IPS DF 19.7 (cell line): ENCODE results near the gene RMDN2.
"Not testable (repeated sequence)": the region's sequence is repeated elsewhere in the genome, so short reads cannot be mapped to it uniquely, and the experiment has no call there.

Experiments used
- DNase-seq: peaks from one replicate; pipeline ENCODE4 v3.0.0-alpha.2; 2013; ENCODE audit warnings: low read depth, low spot score

Gene RMDN2

GRCh38 chr2:37932873-37933272, 7.8 kb downstream of the RMDN2 start:
- DNase-seq = not testable (repeated sequence)

GRCh38 chr2:37934591-37935513, 9.8 kb downstream of the RMDN2 start:
- DNase-seq = no peak

GRCh38 chr2:37937568-37937967, 12.5 kb downstream of the RMDN2 start:
- DNase-seq = not testable (repeated sequence)

GRCh38 chr2:37941267-37941666, 16.2 kb downstream of the RMDN2 start:
- not testable (repeated sequence) for DNase-seq

- DNase-seq = no peak
Observed at GRCh38 chr2:37944268-37944667, 19.2 kb downstream of the RMDN2 start.

- no peak for DNase-seq
Observed at GRCh38 chr2:37947306-37947705, 22.2 kb downstream of the RMDN2 start.

GRCh38 chr2:37962018-37962739, 37.1 kb downstream of the RMDN2 start:
- not testable (repeated sequence) for DNase-seq

GRCh38 chr2:37962740-37963121, 37.6 kb downstream of the RMDN2 start:
- DNase-seq = not testable (repeated sequence)

- not testable (repeated sequence) for DNase-seq
Observed at GRCh38 chr2:37963901-37964300, 38.8 kb downstream of the RMDN2 start.

- DNase-seq = no peak
Observed at GRCh38 chr2:37966326-37966725, 41.2 kb downstream of the RMDN2 start.

- no peak for DNase-seq
Observed at GRCh38 chr2:37969731-37970130, 44.6 kb downstream of the RMDN2 start.

GRCh38 chr2:37971971-37972370, 46.9 kb downstream of the RMDN2 start:
- DNase-seq = no peak

GRCh38 chr2:37973615-37974353, 48.7 kb downstream of the RMDN2 start:
- DNase-seq = no peak

- DNase-seq = no peak
Observed at GRCh38 chr2:37975808-37976207, 50.7 kb downstream of the RMDN2 start.

GRCh38 chr2:37976411-37976810, 51.3 kb downstream of the RMDN2 start:
- DNase-seq = no peak

GRCh38 chr2:37982147-37982582, 57.1 kb downstream of the RMDN2 start:
- DNase-seq = no peak

GRCh38 chr2:37982847-37983246, 57.8 kb downstream of the RMDN2 start:
- no peak for DNase-seq

GRCh38 chr2:37983719-37984118, 58.6 kb downstream of the RMDN2 start:
- no peak for DNase-seq

- DNase-seq = no peak
Observed at GRCh38 chr2:37984176-37984575, 59.1 kb downstream of the RMDN2 start.

- no peak for DNase-seq
Observed at GRCh38 chr2:37984589-37984988, 59.5 kb downstream of the RMDN2 start.

GRCh38 chr2:37985333-37985732, 60.2 kb downstream of the RMDN2 start:
- no peak for DNase-seq
